HCT116 (cell line): Measurements from ENCODE around the gene LCN6.

Experiments
- CTCF ChIP-seq, 3 experiments: fragments of 200-600 bp in 1 of 3; sonication (generic) in 1 of 3; IDR thresholded peaks in 2 of 3; conservative IDR thresholded peaks in 1 of 3; 2 replicates each; pipeline ENCODE4 v1.5.1; 2012 to 2017; ENCODE audit warnings: low read depth in 2 of 3, low read length in 2 of 3, antibody characterized with exemption in 1 of 3, borderline replicate concordance in 1 of 3, control low read depth in 1 of 3, mild to moderate bottlenecking in 1 of 3, mixed read lengths in 1 of 3, mixed run types in 1 of 3, moderate library complexity in 1 of 3; ENCODE audit not compliant: insufficient read depth in 1 of 3
- EZH2phosphoT487 ChIP-seq: fragments of 200-600 bp; IDR thresholded peaks from 2 replicates; pipeline ENCODE4 v1.6.1; 2018; ENCODE audit warnings: antibody characterized with exemption, borderline replicate concordance
- RAD21 ChIP-seq: IDR thresholded peaks from 2 replicates; pipeline ENCODE4 v1.6.1; 2012; ENCODE audit warnings: low read depth, mild to moderate bottlenecking

DNA sequence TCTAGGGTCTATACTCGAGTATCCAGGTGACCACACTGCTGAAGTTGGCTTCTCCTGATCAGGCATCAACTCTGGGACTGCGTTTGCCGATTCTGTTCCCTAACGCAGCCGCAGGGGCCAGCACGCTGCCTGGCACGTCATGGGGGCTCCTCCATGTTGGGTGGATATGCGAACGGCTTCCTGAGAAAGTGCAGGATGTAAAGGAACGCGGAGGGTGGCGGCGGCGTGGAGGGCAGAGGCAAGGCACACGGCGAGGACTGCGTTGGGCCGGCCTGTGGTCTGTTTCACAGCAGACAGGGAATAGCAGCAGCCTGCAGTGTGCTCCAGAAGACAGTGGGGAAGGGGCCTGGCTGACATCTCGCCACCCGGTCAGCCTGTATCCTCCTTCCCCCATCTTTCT, 9.4 kb downstream of the LCN6 start:
- TF ChIP-seq CTCF (IDR thresholded peaks at IDR 0.05 in 2 of 3, conservative IDR thresholded peaks at IDR 0.05 in 1 of 3; ENCODE audit: borderline replicate concordance in 1 of 3, insufficient read depth in 1 of 3, low read depth in 2 of 3, low read length in 2 of 3) (no peak), EZH2phosphoT487 (no peak), RAD21 (no peak)
